ENCODE data around the gene DBN1. TPM values are rescaled to one million over a fixed set of nuclear protein-coding genes. Genes with fewer than 3 reads are reported as not detected.

DBN1 gene
- total RNA-seq, 1 experiment from 2014 or later = 210 TPM

GRCh38 chr5:177475563-177476427 lies 2.4 kb upstream of the DBN1 start:
- no peak for DNase-seq (ENCODE audit: low read depth)

DNA sequence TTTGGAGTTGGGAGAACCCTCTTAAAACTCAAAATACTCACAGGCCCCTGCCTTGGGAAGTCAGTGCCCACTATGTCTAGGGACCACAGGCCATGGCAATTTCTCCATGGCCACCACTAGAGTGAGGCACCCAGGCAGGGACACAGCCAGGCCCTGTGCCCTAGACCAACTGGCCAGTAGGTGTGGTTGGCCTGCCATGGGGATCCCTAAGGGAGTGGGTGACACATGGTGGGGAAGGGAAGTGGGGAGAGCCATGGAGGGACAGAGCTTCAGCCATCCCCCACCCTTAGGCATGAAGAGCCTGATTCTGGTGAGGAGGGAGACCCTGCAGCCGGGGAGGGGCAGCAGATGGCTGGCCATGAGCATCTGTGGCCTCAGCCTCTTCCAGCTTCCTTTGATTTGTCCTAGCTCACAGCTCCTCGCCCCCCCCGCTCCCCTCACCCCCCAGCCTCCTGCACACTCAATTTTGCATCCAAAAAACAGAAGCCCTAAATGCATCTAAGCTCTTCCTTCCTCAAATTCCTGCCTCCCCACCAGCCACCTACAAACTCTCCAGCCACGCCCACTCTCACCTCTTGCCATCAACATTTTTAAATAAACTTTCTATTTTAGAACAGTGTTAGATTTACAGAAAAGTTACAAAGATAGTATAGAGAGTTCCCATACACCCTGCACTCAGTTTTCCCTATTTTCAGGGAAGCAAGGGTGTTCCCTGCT lies 1.6 kb upstream of the DBN1 start:
- no peak for DNase-seq (ENCODE audit: low read depth)

- DNase-seq (ENCODE audit: low read depth) = no peak
These were observed 605 bp upstream of the DBN1 start for GRCh38 chr5:177474002-177474476.

DNA sequence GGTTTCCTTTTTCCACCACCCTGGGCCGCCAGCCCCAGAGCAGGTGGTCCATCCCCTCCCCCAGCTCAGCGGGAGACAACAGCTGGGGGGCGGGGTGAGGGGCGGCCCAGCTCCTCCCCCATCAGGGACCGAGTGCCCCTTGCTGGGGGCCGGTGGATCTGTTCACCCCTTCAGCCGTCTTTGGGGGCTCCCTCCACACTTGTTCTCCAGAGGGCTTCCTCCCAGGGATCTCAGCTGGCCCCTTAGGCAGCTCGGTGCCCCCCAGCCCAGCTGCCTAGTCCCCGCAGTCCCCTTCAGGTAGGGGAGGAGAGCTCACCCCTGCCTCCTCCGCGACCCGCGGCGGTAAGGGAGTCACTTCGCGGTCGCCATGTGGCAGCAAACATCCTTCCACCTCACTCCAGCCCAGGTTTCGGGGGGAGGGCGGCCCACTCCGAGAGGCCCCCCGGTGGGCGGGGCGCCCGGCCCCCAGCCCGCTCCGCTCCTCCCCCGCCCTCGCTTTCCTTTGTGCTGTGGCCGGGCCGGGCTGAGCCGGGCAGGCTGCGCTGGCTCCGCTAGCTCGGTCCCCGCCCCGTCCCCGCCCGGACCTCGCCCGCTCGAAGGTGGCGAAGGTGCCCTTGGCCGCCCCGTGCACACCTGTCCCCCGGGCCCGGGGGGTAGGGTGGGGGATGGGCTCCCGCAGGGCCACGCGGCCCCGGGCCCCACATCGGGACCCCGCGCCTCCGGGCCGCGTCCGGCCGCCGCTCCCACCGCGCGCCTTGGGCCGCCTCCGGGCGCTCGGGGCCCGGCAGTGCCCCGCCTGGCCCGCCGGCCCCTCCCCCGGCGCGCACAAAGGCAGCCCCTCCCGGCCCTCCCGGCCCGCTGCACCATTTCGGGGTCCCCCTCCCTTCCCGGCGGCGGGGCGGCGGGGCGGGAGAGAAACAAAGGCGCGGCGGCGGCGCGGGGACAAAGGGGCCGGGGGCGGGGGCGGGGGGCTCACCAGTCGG lies 683 bp downstream of the DBN1 start:
- no peak for DNase-seq (ENCODE audit: low read depth)

GRCh38 chr5:177471610-177472356 lies 1.7 kb downstream of the DBN1 start:
- no peak for DNase-seq (ENCODE audit: low read depth)

DNA sequence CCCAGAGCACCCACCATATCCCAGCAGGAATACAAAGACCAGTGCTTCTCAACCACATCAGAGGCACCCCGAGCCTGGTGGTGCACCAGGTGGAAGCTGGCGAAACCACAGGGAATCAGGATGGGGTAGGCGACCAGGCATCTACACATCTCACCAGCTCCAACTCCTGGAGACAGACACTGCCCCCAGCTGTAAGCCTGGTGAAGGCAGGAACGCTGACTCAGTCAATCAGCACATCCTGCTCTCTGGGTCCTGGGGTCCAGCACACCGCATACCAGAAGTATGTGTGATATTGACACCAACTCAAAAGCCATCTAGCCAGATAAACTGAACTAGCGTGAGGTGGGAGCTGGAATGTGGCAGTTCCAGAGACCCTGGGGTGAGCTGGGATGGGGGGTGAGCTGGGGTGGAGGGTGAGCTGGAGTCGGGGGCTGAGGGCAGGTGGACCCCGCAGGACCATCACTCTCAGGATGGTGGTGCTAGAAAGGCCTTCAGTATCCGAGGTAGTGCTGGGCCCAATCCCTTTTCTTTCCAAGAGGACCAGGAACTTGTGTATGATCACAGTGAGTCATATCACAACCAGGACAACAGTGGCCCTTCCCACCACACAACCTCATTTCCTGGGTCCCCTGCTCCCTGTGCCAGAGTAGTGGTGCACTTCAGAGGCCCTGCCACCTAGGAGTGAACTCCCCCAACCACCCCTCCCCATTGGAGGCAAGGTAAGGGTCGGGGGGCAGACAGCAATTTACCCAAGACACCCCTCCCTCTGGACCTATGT lies 2.5 kb downstream of the DBN1 start:
- DNase-seq (ENCODE audit: low read depth) = no peak

GRCh38 chr5:177469750-177470525 lies 3.5 kb downstream of the DBN1 start:
- no peak for DNase-seq (ENCODE audit: low read depth)

DNA sequence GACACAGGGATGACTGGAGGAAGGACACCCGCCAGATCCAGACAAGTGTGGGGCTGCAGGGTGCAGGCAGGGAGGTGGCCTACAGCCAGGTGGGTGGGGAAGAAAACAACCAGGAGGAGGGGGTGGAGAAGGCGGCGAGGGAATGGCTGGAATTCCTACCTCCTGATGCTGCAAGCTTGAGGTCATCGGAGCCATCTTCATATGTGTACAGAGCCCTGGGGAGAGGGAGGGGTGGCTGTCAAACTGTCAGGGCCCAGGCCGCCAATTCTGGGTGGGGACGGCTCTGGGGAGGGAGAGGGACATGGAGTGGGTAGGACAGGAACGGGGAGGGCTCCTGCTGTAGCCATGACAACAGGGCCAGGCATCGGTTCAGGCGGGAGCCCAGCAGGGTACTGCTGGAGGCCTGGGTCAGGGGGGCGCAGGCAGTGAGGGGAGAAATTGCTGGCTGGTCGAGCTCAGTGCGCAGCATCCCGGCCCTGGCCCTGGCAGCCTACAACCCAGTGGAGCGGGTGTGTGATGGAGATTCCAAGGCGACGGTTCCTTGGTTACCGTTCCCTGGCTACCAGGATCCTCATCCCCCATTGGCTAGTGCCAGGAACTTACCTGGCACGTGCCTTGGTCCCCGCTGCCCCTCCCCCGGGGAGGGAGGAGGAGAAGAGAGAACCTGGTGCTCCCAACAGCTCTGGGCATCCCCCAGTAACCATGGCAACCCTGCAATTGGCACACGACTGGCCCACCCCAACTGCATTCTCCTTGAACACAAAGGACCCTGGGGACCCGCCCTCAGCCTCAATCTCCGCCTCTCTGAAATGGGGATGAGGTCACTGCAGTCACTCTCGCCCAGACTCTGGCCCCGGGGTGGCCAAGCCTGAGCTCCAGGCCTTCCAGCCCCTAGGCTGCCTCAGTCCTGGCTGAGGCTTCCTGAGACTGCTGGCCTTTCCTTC lies 4.5 kb downstream of the DBN1 start:
- DNase-seq (ENCODE audit: low read depth) = no peak

DNA sequence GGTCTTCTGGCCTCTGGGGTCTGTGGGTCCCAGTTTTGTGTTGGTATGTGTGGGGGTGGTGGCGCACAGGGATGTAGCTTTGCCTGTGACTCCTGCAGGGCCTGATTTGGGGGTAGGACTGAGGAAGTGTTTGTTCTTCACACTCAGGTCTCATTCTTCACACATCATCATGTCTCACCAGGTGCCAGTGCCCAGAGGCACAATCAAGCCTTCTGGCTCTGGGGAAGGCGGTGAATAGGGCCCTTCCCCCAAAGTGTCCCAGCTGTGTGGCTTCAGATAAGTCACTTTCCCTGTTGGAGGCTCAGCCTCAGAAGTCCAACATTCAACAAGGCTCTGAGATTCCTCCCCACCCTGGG lies 5.1 kb downstream of the DBN1 start:
- DNase-seq (ENCODE audit: low read depth) = no peak

GRCh38 chr5:177467436-177467835 lies 6.0 kb downstream of the DBN1 start:
- DNase-seq (ENCODE audit: low read depth) = no peak

GRCh38 chr5:177466861-177467260 lies 6.6 kb downstream of the DBN1 start:
- no peak for DNase-seq (ENCODE audit: low read depth)

- no peak for DNase-seq (ENCODE audit: low read depth)
These were observed 8.4 kb downstream of the DBN1 start for GRCh38 chr5:177465044-177465443.

DNA sequence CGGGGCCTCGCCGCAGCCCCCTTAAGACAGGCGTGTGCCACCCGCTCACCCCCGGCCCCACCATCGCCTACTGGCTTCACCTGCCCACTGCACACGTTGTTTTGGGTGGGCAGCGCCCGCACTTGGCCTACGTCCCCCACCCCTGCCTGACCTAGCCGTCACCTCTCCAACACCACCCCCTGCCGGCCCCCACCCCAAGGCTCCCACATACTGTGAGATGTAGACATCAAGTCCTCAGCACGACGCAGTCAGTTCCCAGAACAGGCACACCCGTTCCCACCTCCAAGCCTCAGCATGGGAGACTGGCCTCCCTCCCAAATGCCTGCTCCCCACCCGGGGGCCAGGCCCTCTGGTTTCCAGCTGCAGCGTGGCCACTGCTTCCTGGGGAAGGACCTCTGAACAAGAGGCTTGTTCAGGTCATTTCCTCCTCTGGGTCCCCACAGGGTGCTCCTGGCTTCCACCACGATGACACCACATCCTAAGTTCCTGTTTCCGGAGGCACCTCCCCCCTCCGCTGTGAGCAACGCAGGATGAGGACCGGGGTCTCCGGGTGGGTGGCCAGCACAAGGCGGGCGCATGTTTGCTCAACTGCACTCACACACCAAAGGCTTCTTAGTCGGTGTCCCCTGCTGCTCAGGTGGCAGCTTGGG lies 11.3 kb downstream of the DBN1 start:
- no peak for DNase-seq (ENCODE audit: low read depth)

GRCh38 chr5:177459819-177460628 lies 13.4 kb downstream of the DBN1 start:
- DNase-seq (ENCODE audit: low read depth) = no peak

- no peak for DNase-seq (ENCODE audit: low read depth)
These were observed 14.1 kb downstream of the DBN1 start for GRCh38 chr5:177459357-177459756.

- DNase-seq (ENCODE audit: low read depth) = no peak
These were observed 14.5 kb downstream of the DBN1 start for GRCh38 chr5:177458912-177459350.

Measured in LHCN-M2 (cell line).